ENCODE results near the gene ZGRF1.
"Not testable (repeated sequence)": the region's sequence is repeated elsewhere in the genome, so short reads cannot be mapped to it uniquely, and the experiment has no call there.

The ZGRF1 gene

GRCh38 chr4:112523764-112524505, 112.8 kb downstream of the ZGRF1 start:
- no peak overlapping the region for H3K9ac ChIP-seq (ENCODE audit: low read depth, low read length)
- no peaks in the 10 kb centered on the region for H3K4me1 ChIP-seq (ENCODE audit: insufficient read depth, low read length)
- no peak overlapping the region for H3K4me2 ChIP-seq (ENCODE audit: insufficient read depth, low read length)
- no peak overlapping the region for H3K27ac ChIP-seq (ENCODE audit: low read length)
- TF ChIP-seq EZH2 (IDR thresholded peaks at IDR 0.05; ENCODE audit: borderline replicate concordance, low read depth, low read length, severe bottlenecking) (no peak), CTCF (IDR thresholded peaks at IDR 0.05; ENCODE audit: borderline replicate concordance, extremely low read depth, low read length, poor library complexity, severe bottlenecking) (no peak)
- ATAC-seq (ENCODE audit: insufficient read depth, low read depth) (no peak), DNase-seq (no peak)
- no peak overlapping the region for H3K4me3 ChIP-seq (ENCODE audit: low read depth in 1 of 2, low read length in 2 of 2)
- H4K20me1 ChIP-seq (ENCODE audit: insufficient read depth, low read length) = no peaks in the 10 kb centered on the region
- H3K79me2 ChIP-seq (ENCODE audit: insufficient read depth, low read length) = no peaks in the 10 kb centered on the region
- no peaks in the 10 kb centered on the region for H3K27me3 ChIP-seq (ENCODE audit: insufficient read depth, low read length, poor library complexity)
- H2AFZ ChIP-seq (ENCODE audit: low read depth, low read length) = no peak overlapping the region
- H3K9me3 ChIP-seq (ENCODE audit: insufficient read depth, low read length, severe bottlenecking) = no peaks in the 10 kb centered on the region
- no peaks in the 10 kb centered on the region for H3K36me3 ChIP-seq (ENCODE audit: insufficient read depth, low read length)

- Histone ChIP-seq H3K4me1 (ENCODE audit: insufficient read depth, low read length) (no peaks in the 10 kb centered on the region), H3K9ac (ENCODE audit: low read depth, low read length) (no peak overlapping the region), H3K36me3 (ENCODE audit: insufficient read depth, low read length) (no peaks in the 10 kb centered on the region), H3K9me3 (ENCODE audit: insufficient read depth, low read length, severe bottlenecking) (no peaks in the 10 kb centered on the region), H3K27me3 (ENCODE audit: insufficient read depth, low read length, poor library complexity) (no peaks in the 10 kb centered on the region), H3K27ac (ENCODE audit: low read length) (no peak overlapping the region), H3K4me3 (ENCODE audit: low read depth in 1 of 2, low read length in 2 of 2) (no peak overlapping the region), H3K4me2 (ENCODE audit: insufficient read depth, low read length) (no peak overlapping the region), H4K20me1 (ENCODE audit: insufficient read depth, low read length) (no peaks in the 10 kb centered on the region), H3K79me2 (ENCODE audit: insufficient read depth, low read length) (no peaks in the 10 kb centered on the region), H2AFZ (ENCODE audit: low read depth, low read length) (no peak overlapping the region)
- no peak for DNase-seq
- ATAC-seq (ENCODE audit: insufficient read depth, low read depth) = no peak
- TF ChIP-seq EZH2 (IDR thresholded peaks at IDR 0.05; ENCODE audit: borderline replicate concordance, low read depth, low read length, severe bottlenecking) (no peak), CTCF (IDR thresholded peaks at IDR 0.05; ENCODE audit: borderline replicate concordance, extremely low read depth, low read length, poor library complexity, severe bottlenecking) (no peak)
Observed at GRCh38 chr4:112523008-112523721, 113.5 kb downstream of the ZGRF1 start.

- DNase-seq; H3K27me3 ChIP-seq (ENCODE audit: insufficient read depth, low read length, poor library complexity); H3K9ac ChIP-seq (ENCODE audit: low read depth, low read length); H3K4me1 ChIP-seq (ENCODE audit: insufficient read depth, low read length); H3K9me3 ChIP-seq (ENCODE audit: insufficient read depth, low read length, severe bottlenecking); H2AFZ ChIP-seq (ENCODE audit: low read depth, low read length); ATAC-seq (ENCODE audit: insufficient read depth, low read depth); H4K20me1 ChIP-seq (ENCODE audit: insufficient read depth, low read length); H3K4me2 ChIP-seq (ENCODE audit: insufficient read depth, low read length); H3K4me3 ChIP-seq (ENCODE audit: low read depth in 1 of 2, low read length in 2 of 2); H3K36me3 ChIP-seq (ENCODE audit: insufficient read depth, low read length); H3K27ac ChIP-seq (ENCODE audit: low read length); H3K79me2 ChIP-seq (ENCODE audit: insufficient read depth, low read length): not testable (repeated sequence)
Observed at GRCh38 chr4:112522431-112522830, 114.3 kb downstream of the ZGRF1 start.

Data from DND-41 (cell line).